Measurements from ENCODE around the gene PEMT. TPM values are rescaled to one million over a fixed set of nuclear protein-coding genes. Genes with fewer than 3 reads are reported as not detected.

Gene PEMT
- total RNA-seq, 1 experiment from 2014 or later, result 53.1 TPM

- Mint-ChIP-seq H3K27me3 (ENCODE audit: low read depth) (no peaks in the 10 kb centered on the region), H3K4me3 (no peak overlapping the region), H3K36me3 (no peaks in the 10 kb centered on the region), H3K4me1 (0 out of 2 replicates have a peak, but pooled peaks cover 4% of the 10 kb centered on the region), H3K9me3 (no peaks in the 10 kb centered on the region), H3K27ac (peak overlapping the region; percentile 76)
- TF ChIP-seq FOXP4 (CRISPR knock-in tag; IDR thresholded peaks at IDR 0.05), result no peak
- TF ChIP-seq JUN (CRISPR knock-in tag; IDR thresholded peaks at IDR 0.05), result no peak
- TF ChIP-seq ZNF317 (CRISPR knock-in tag; IDR thresholded peaks at IDR 0.05; ENCODE audit: borderline replicate concordance, low read depth), result no peak
- TF ChIP-seq IRF2 (CRISPR knock-in tag; IDR thresholded peaks at IDR 0.05; ENCODE audit: borderline replicate concordance, low read depth), result no peak
- TF ChIP-seq CREM (CRISPR knock-in tag; IDR thresholded peaks at IDR 0.05), result no peak
- no peak for TF ChIP-seq SP1 (CRISPR knock-in tag; conservative IDR thresholded peaks at IDR 0.05)
- no peak for TF ChIP-seq CDX4 (CRISPR knock-in tag; IDR thresholded peaks at IDR 0.05; ENCODE audit: borderline replicate concordance)
- no peak for TF ChIP-seq OVOL2 (CRISPR knock-in tag; IDR thresholded peaks at IDR 0.05; ENCODE audit: borderline replicate concordance)
- CTCF ChIA-PET, result interaction anchor here (0.7 to 5.0 kb wide), 5 partner anchors 12 to 193 kb away, joined by 3 to 21 read pairs (median 3); partner anchors contain the start of gene RASD1
- POLR2A ChIA-PET, result no interaction called here
- no peak for DNase-seq (ENCODE audit: low spot score)
- ATAC-seq, result no peak
These were observed 10.6 kb downstream of the PEMT start for GRCh38 chr17:17580662-17581470.

GRCh38 chr17:17579691-17580090 lies 11.8 kb downstream of the PEMT start:
- Mint-ChIP-seq H3K36me3 (no peaks in the 10 kb centered on the region), H3K27ac (peak overlapping the region; percentile 21; the same call in 1 of the 2 replicates), H3K9me3 (no peaks in the 10 kb centered on the region), H3K27me3 (ENCODE audit: low read depth) (no peaks in the 10 kb centered on the region), H3K4me1 (0 out of 2 replicates have a peak, but pooled peaks cover 4% of the 10 kb centered on the region), H3K4me3 (no peak overlapping the region)
- no peak for ATAC-seq
- DNase-seq (ENCODE audit: low spot score), result no peak
- ChIA-PET POLR2A (no interaction called here), CTCF (interaction anchor here (0.8 to 5.0 kb wide), 2 partner anchors 11 kb away, joined by 3 to 21 read pairs; no protein-coding TSS in a partner anchor)
- TF ChIP-seq TEAD4 (CRISPR knock-in tag; IDR thresholded peaks at IDR 0.05) (no peak), E2F4 (CRISPR knock-in tag; IDR thresholded peaks at IDR 0.05; ENCODE audit: borderline replicate concordance, low read depth) (no peak), FOXP1 (CRISPR knock-in tag; IDR thresholded peaks at IDR 0.05; ENCODE audit: borderline replicate concordance) (no peak), ZNF219 (CRISPR knock-in tag; IDR thresholded peaks at IDR 0.05; ENCODE audit: borderline replicate concordance) (no peak), NFE2L1 (CRISPR knock-in tag; IDR thresholded peaks at IDR 0.05) (no peak), JAZF1 (CRISPR knock-in tag; IDR thresholded peaks at IDR 0.05) (no peak), NFATC4 (CRISPR knock-in tag; IDR thresholded peaks at IDR 0.05) (no peak)
- TF ChIP-seq, protein P1, sequence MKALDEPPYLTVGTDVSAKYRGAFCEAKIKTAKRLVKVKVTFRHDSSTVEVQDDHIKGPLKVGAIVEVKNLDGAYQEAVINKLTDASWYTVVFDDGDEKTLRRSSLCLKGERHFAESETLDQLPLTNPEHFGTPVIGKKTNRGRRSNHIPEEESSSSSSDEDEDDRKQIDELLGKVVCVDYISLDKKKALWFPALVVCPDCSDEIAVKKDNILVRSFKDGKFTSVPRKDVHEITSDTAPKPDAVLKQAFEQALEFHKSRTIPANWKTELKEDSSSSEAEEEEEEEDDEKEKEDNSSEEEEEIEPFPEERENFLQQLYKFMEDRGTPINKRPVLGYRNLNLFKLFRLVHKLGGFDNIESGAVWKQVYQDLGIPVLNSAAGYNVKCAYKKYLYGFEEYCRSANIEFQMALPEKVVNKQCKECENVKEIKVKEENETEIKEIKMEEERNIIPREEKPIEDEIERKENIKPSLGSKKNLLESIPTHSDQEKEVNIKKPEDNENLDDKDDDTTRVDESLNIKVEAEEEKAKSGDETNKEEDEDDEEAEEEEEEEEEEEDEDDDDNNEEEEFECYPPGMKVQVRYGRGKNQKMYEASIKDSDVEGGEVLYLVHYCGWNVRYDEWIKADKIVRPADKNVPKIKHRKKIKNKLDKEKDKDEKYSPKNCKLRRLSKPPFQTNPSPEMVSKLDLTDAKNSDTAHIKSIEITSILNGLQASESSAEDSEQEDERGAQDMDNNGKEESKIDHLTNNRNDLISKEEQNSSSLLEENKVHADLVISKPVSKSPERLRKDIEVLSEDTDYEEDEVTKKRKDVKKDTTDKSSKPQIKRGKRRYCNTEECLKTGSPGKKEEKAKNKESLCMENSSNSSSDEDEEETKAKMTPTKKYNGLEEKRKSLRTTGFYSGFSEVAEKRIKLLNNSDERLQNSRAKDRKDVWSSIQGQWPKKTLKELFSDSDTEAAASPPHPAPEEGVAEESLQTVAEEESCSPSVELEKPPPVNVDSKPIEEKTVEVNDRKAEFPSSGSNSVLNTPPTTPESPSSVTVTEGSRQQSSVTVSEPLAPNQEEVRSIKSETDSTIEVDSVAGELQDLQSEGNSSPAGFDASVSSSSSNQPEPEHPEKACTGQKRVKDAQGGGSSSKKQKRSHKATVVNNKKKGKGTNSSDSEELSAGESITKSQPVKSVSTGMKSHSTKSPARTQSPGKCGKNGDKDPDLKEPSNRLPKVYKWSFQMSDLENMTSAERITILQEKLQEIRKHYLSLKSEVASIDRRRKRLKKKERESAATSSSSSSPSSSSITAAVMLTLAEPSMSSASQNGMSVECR (CRISPR knock-in tag; IDR thresholded peaks at IDR 0.05; ENCODE audit: borderline replicate concordance), result no peak
- TF ChIP-seq, protein P2, sequence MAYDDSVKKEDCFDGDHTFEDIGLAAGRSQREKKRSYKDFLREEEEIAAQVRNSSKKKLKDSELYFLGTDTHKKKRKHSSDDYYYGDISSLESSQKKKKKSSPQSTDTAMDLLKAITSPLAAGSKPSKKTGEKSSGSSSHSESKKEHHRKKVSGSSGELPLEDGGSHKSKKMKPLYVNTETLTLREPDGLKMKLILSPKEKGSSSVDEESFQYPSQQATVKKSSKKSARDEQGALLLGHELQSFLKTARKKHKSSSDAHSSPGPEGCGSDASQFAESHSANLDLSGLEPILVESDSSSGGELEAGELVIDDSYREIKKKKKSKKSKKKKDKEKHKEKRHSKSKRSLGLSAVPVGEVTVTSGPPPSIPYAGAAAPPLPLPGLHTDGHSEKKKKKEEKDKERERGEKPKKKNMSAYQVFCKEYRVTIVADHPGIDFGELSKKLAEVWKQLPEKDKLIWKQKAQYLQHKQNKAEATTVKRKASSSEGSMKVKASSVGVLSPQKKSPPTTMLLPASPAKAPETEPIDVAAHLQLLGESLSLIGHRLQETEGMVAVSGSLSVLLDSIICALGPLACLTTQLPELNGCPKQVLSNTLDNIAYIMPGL (CRISPR knock-in tag; IDR thresholded peaks at IDR 0.05), result no peak
- TF ChIP-seq, protein P3, sequence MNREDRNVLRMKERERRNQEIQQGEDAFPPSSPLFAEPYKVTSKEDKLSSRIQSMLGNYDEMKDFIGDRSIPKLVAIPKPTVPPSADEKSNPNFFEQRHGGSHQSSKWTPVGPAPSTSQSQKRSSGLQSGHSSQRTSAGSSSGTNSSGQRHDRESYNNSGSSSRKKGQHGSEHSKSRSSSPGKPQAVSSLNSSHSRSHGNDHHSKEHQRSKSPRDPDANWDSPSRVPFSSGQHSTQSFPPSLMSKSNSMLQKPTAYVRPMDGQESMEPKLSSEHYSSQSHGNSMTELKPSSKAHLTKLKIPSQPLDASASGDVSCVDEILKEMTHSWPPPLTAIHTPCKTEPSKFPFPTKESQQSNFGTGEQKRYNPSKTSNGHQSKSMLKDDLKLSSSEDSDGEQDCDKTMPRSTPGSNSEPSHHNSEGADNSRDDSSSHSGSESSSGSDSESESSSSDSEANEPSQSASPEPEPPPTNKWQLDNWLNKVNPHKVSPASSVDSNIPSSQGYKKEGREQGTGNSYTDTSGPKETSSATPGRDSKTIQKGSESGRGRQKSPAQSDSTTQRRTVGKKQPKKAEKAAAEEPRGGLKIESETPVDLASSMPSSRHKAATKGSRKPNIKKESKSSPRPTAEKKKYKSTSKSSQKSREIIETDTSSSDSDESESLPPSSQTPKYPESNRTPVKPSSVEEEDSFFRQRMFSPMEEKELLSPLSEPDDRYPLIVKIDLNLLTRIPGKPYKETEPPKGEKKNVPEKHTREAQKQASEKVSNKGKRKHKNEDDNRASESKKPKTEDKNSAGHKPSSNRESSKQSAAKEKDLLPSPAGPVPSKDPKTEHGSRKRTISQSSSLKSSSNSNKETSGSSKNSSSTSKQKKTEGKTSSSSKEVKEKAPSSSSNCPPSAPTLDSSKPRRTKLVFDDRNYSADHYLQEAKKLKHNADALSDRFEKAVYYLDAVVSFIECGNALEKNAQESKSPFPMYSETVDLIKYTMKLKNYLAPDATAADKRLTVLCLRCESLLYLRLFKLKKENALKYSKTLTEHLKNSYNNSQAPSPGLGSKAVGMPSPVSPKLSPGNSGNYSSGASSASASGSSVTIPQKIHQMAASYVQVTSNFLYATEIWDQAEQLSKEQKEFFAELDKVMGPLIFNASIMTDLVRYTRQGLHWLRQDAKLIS (CRISPR knock-in tag; IDR thresholded peaks at IDR 0.05; ENCODE audit: borderline replicate concordance), result no peak

Data from WTC11 (cell line).